Smooth muscle cell (in vitro differentiated cells): ENCODE measurements around the gene HPSE2. TPM values are rescaled to one million over a fixed set of nuclear protein-coding genes. Genes with fewer than 3 reads are reported as not detected.

Experiments
- DNase-seq: peaks from one replicate; lab custom pipeline; 2025; ENCODE audit not compliant: unreplicated experiment; lab: John Stamatoyannopoulos, UW
- H2AFZ ChIP-seq: fragments of 200-600 bp; sonication (generic); 2 replicates; pipeline ENCODE4 v1.6.0; 2016; ENCODE audit warnings: antibody characterized with exemption, low read depth, mild to moderate bottlenecking
- H3F3A ChIP-seq: fragments of 200-600 bp; sonication (generic); 2 replicates; pipeline ENCODE4 v1.6.0; 2017; ENCODE audit warnings: antibody characterized with exemption, low read depth
- H3K27ac ChIP-seq: fragments of 200-600 bp; sonication (generic); 2 replicates; pipeline ENCODE4 v1.5.1; 2016; ENCODE audit warnings: low read depth, mild to moderate bottlenecking
- H3K27me3 ChIP-seq: fragments of 200-600 bp; sonication (generic); 2 replicates; pipeline ENCODE4 v1.6.1; 2016; ENCODE audit warnings: low read depth, mild to moderate bottlenecking
- H3K36me3 ChIP-seq: fragments of 200-600 bp; sonication (generic); 2 replicates; pipeline ENCODE4 v1.5.1; 2016; ENCODE audit warnings: low read depth
- H3K4me1 ChIP-seq: fragments of 200-600 bp; sonication (generic); 2 replicates; pipeline ENCODE4 v1.5.1; 2016; ENCODE audit warnings: low read depth
- H3K4me2 ChIP-seq: fragments of 200-600 bp; sonication (generic); 2 replicates; pipeline ENCODE4 v1.6.0; 2016; ENCODE audit warnings: mild to moderate bottlenecking
- H3K4me3 ChIP-seq: fragments of 200-600 bp; sonication (generic); 2 replicates; pipeline ENCODE4 v1.5.1; 2016; ENCODE audit warnings: mild to moderate bottlenecking
- H3K79me2 ChIP-seq: fragments of 200-600 bp; sonication (generic); 2 replicates; pipeline ENCODE4 v1.6.0; 2016; ENCODE audit warnings: low read depth, mild to moderate bottlenecking
- H3K9ac ChIP-seq: fragments of 200-600 bp; sonication (generic); 2 replicates; pipeline ENCODE4 v1.6.0; 2016; ENCODE audit warnings: low read depth
- H3K9me3 ChIP-seq: fragments of 200-600 bp; sonication (generic); replicated peaks from 2 replicates; pipeline ENCODE4 v1.5.1; 2016; ENCODE audit warnings: low read depth
- H4K20me1 ChIP-seq: fragments of 200-600 bp; sonication (generic); 2 replicates; pipeline ENCODE4 v1.6.0; 2016; ENCODE audit warnings: low read depth
- CTCF ChIP-seq: fragments of 200-600 bp; sonication (generic); IDR thresholded peaks from 2 replicates; pipeline ENCODE4 v1.5.1; 2017; ENCODE audit warnings: borderline replicate concordance, mild to moderate bottlenecking, antibody characterized with exemption; ENCODE audit not compliant: insufficient read depth, poor library complexity, severe bottlenecking
- WGBS: methylation state at CpG from one replicate; pipeline ENCODE4 v1.1.7; 2016; ENCODE audit warnings: low lambda C conversion rate; 5-methylcytosine and 5-hydroxymethylcytosine counted together
- polyA plus RNA-seq: library from polyadenylated mRNA; unstranded; fragments of >200 nt; fragmentation: Nextera tagmentation; extraction: Ambion mirVana; gene quantifications from 2 replicates; pipeline ENCODE4 v1.2.1, GENCODE V29; 2016
- total RNA-seq: library from RNA; depleted of rRNA; stranded (reverse); fragments of >200 nt; gene quantifications from 2 replicates; pipeline ENCODE4 v1.2.3, GENCODE V29; 2014

HPSE2 gene
- total and polyA plus RNA-seq, 2 experiments from 2014 or later: 0.13 TPM; not detected in 1

- no peaks in the 10 kb centered on the region for H3K36me3 ChIP-seq
- no peak overlapping the region for H2AFZ ChIP-seq
- H3F3A ChIP-seq: peaks cover 10% of the 10 kb centered on the region
- H3K27me3 ChIP-seq: no peaks in the 10 kb centered on the region
- peaks cover 19% of the 10 kb centered on the region for H3K4me1 ChIP-seq
- 15% methylated on average over 2 of the region's 2 CpGs for whole genome bisulfite sequencing
- no peak for TF ChIP-seq CTCF
- peak overlapping the region; percentile 44 for H3K27ac ChIP-seq
- no peaks in the 10 kb centered on the region for H4K20me1 ChIP-seq
- peak overlapping the region; percentile 23 for H3K4me2 ChIP-seq
- no peak overlapping the region for H3K9ac ChIP-seq
- no peak for DNase-seq
- H3K4me3 ChIP-seq: no peak overlapping the region
- H3K79me2 ChIP-seq: no peaks in the 10 kb centered on the region
- peaks cover 7% of the 10 kb centered on the region for H3K9me3 ChIP-seq
Measured at GRCh38 chr10:99008054-99008453, 227.6 kb downstream of the HPSE2 start.

GRCh38 chr10:99007457-99007856 lies 228.2 kb downstream of the HPSE2 start:
- no peak overlapping the region for H2AFZ ChIP-seq
- peak overlapping the region; percentile 23 for H3K4me2 ChIP-seq
- no peaks in the 10 kb centered on the region for H4K20me1 ChIP-seq
- H3K9me3 ChIP-seq: peaks cover 7% of the 10 kb centered on the region
- no peak for DNase-seq
- peaks cover 10% of the 10 kb centered on the region for H3F3A ChIP-seq
- no peak for TF ChIP-seq CTCF
- peaks cover 19% of the 10 kb centered on the region for H3K4me1 ChIP-seq
- H3K4me3 ChIP-seq: no peak overlapping the region
- H3K36me3 ChIP-seq: no peaks in the 10 kb centered on the region
- no peaks in the 10 kb centered on the region for H3K79me2 ChIP-seq
- peak overlapping the region; percentile 44 for H3K27ac ChIP-seq
- H3K9ac ChIP-seq: no peak overlapping the region
- H3K27me3 ChIP-seq: no peaks in the 10 kb centered on the region

GRCh38 chr10:99005254-99005653 lies 230.4 kb downstream of the HPSE2 start:
- Histone ChIP-seq H3K4me1 (peaks cover 18% of the 10 kb centered on the region), H2AFZ (no peak overlapping the region), H3K9me3 (peaks cover 7% of the 10 kb centered on the region), H3F3A (peaks cover 10% of the 10 kb centered on the region), H4K20me1 (no peaks in the 10 kb centered on the region), H3K4me3 (no peak overlapping the region), H3K27ac (no peak overlapping the region), H3K27me3 (no peaks in the 10 kb centered on the region), H3K79me2 (no peaks in the 10 kb centered on the region), H3K4me2 (no peak overlapping the region), H3K36me3 (no peaks in the 10 kb centered on the region), H3K9ac (no peak overlapping the region)
- TF ChIP-seq CTCF: no peak
- DNase-seq: no peak
- WGBS: 88% methylated on average over 1 of the region's 1 CpG

- 83% methylated on average over 1 of the region's 1 CpG for WGBS
- H3K4me1 ChIP-seq: peaks cover 13% of the 10 kb centered on the region
Measured at GRCh38 chr10:99004738-99005137, 230.9 kb downstream of the HPSE2 start.

More at GRCh38 chr10:99004738-99005137, 230.9 kb downstream of the HPSE2 start:
- no peak overlapping the region for H2AFZ ChIP-seq
- DNase-seq: no peak
- H3K27ac ChIP-seq: no peak overlapping the region
- H3K9me3 ChIP-seq: peaks cover 7% of the 10 kb centered on the region
- no peaks in the 10 kb centered on the region for H3K36me3 ChIP-seq
- no peaks in the 10 kb centered on the region for H3K27me3 ChIP-seq
- peaks cover 10% of the 10 kb centered on the region for H3F3A ChIP-seq
- TF ChIP-seq CTCF: no peak
- H3K4me3 ChIP-seq: no peak overlapping the region
- H3K79me2 ChIP-seq: no peaks in the 10 kb centered on the region
- no peak overlapping the region for H3K9ac ChIP-seq
- H4K20me1 ChIP-seq: no peaks in the 10 kb centered on the region
- no peak overlapping the region for H3K4me2 ChIP-seq
